Stimulated activated CD4-positive, alpha-beta T cell treated with anti-CD3 and anti-CD28 coated beads, Interleukin-2, amount 100 ng/mL, for 48 hours (primary cell): Measurements from ENCODE around the gene ARID3B.
"Not testable (repeated sequence)": the region's sequence is repeated elsewhere in the genome, so short reads cannot be mapped to it uniquely, and the experiment has no call there.

ENCODE experiments used
- DNase-seq, 2 donors: peaks; one replicate each; pipeline ENCODE4 v3.0.0-alpha.2; 2020

The ARID3B gene

DNA sequence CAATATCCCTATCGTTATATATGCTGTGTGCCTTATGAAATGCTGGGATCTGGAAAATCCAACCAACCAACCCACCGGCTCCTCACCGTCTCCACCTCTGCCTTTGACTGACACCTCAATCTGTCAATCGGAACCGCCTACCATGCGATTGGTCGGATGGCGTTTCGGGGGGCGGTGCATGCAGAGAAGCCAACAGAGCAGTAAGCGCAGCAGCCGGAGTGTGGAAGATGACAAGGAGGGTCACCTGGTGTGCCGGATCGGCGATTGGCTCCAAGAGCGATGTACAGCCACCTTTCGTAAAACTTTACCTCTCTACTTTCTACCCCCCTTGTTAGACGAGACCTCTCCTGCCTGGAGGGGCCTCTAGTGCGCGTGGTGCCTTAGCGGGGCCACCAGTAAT lies 80.9 kb downstream of the ARID3B start:
- DNase-seq: no peak

DNA sequence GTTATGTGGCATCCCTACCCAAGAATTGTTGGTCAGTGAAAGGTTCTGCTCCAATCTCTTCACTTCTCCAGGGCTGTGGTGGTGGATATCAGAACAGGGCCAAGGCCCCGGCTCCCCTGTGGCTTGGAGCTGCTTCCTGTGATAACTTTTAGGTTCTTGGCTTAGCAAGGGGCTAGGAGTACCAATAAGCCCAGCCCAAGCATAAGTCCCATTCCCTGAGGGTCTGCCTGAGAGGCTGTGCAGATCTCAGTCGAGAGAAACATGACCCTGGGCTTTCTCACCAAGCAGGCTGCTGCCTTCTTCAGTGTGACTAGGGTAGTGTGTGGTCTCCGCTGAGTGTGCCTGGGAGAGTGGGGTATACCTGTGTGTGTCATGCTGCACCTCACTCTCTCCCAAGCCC lies 81.7 kb downstream of the ARID3B start:
- DNase-seq: no peak

DNA sequence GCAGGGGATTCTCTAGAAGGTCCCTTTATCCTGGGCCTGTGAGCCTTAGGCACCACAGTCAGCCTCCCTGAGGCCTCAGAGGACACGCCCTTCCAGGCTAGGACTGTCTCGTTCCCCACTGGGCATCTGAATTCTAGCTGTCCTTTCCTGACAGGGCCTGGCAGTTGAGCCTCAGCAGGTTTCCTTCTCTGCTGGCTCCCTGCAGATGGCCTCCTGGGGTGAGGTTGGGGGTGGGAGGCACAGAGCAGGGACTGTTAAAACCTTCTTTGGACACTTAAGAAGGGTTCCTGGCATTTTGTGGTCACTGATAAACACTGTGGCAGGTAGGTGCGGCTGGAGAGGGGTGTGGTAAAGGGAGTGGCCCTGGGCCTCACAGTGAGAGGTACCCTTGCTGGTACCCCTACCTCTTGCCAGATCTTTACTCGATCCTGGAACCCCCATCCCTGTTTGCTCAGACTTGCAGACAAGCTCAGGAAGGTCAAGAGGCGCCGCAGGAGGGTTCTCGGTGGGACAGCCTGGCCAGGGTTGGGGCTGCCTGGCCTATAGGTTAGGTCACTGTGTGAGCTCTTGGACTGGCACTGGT lies 83.1 kb downstream of the ARID3B start:
- DNase-seq: no peak

DNA sequence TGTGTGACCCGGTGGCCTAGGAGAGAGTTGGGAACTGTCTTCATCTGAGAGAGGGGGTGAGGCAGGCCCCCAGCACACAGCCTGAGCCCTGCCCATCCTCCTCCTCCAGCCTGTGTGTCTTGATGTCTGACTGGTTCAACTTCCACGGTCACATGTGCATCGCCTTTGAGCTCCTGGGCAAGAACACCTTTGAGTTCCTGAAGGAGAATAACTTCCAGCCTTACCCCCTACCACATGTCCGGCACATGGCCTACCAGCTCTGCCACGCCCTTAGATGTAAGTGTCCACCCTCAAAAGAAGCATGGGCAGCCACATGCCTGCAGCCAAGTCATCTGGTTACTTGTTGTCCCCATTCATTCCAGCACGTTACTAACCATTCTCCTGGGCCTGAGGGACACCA lies 84.7 kb downstream of the ARID3B start:
- no peak for DNase-seq

DNA sequence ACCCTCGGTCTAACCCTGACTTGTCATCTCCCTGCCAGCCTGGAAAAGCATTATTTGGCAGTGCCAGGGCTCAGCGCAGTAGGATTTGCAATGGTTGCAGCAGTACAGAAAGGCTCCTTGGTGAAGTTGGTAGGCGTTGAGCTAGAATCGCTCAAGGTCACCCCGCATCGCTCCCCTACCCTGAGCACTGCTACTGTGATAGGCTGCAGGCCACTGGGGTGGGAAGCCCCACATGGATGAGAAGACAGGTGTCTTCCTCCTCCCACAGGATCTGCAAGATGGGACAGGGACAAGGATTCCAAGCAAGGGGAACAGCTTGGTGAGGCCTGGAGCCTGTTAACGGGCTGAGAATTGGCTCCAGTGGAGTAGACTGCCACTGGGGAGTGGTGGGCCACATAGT lies 85.3 kb downstream of the ARID3B start:
- no peak for DNase-seq

DNA sequence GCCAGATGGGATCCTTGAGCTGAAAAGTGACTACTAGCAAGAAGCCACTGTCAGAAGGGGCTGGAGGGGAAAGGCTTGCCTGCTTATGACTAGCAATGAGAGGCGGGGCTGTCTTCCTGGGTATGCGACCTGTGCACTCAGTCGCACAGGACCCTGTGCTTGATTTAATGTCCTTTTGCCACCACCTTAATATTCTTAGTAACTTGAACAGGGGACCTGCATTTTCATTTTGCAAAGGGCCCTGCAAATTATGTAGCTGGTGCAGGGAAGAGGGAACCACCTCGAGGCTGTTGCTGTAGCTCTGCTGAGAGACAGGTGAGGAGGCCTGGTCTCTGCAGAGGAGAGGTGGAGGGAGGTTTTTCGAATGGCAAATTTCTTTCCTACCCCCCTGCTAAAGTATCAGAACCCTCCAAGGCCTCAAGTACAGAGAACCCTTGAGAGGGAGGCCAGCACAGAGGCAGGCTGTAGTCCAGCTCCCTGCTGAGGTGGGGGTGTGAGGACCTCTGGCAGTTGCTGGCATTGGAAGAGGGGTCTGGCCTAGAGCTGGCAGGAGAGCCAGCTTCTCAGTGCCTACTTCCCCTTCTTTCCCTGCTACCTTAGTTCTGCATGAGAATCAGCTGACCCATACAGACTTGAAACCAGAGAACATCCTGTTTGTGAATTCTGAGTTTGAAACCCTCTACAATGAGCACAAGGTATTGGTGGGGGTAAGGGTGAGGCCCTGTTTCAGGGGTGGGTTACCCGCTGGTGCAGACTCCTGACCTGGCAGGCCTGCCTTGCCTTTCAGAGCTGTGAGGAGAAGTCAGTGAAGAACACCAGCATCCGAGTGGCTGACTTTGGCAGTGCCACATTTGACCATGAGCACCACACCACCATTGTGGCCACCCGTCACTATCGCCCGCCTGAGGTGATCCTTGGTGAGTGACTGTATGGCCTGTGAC lies 86.0 kb downstream of the ARID3B start:
- DNase-seq: no peak

DNA sequence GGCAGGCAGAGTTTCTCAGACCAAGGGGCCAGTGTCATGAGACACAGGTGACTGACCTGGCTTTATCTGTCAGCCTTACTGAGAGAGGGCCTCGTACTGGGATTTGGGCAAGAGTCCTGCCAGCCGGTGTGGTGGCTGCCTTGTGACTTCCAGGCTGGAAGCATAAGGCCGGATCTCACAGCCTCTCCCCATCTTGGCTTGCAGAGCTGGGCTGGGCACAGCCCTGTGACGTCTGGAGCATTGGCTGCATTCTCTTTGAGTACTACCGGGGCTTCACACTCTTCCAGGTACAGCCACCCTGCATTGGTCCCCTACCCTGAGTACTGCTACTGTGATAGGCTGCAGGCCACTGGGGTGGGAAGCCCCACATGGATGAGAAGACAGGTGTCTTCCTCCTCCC lies 86.7 kb downstream of the ARID3B start:
- DNase-seq: no peak

DNA sequence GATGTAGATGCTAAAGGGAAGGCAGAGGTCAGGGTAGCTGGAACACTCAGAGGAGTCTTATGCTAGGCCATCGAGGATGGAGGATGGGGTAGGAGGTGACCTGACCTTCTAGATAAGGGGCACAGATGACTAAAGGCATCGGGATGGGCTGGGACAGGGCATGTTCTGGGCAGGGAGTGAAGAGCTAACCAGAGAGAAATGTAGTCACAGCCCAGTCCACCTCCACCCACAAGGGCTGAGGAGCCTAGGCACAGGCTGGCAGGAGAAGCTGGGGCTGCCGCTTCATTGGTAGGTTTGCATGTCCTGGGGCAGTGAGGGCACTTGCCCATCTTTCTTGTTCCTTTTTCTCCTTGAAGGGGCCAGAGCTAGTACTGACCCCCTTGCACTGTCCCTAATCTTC lies 87.2 kb downstream of the ARID3B start:
- DNase-seq: no peak

DNA sequence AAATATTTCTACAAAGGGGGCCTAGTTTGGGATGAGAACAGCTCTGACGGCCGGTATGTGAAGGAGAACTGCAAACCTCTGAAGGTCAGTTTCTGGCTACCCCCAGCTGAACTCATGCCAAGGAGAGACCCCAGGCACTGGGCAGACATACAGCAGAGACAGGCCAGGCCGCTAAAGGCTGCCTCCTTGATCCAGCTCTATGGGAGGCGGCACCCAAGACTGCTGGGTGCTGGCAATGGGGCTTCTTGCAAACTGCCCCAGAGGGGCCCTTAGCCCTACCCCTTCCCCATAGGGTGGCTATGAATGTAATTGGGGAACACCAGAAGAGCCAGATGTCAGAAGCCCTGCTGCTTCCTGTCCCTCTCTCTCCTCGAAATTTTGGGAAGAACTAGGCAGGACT lies 87.9 kb downstream of the ARID3B start:
- no peak for DNase-seq

DNA sequence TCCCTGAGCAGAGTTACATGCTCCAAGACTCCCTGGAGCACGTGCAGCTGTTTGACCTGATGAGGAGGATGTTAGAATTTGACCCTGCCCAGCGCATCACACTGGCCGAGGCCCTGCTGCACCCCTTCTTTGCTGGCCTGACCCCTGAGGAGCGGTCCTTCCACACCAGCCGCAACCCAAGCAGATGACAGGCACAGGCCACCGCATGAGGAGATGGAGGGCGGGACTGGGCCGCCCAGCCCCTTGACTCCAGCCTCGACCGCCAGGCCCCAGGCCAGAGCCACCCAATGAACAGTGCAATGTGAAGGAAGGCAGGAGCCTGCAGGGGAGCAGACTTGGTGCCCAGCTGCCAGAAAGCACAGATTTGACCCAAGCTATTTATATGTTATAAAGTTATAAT lies 88.7 kb downstream of the ARID3B start:
- DNase-seq: not testable (repeated sequence)

DNA sequence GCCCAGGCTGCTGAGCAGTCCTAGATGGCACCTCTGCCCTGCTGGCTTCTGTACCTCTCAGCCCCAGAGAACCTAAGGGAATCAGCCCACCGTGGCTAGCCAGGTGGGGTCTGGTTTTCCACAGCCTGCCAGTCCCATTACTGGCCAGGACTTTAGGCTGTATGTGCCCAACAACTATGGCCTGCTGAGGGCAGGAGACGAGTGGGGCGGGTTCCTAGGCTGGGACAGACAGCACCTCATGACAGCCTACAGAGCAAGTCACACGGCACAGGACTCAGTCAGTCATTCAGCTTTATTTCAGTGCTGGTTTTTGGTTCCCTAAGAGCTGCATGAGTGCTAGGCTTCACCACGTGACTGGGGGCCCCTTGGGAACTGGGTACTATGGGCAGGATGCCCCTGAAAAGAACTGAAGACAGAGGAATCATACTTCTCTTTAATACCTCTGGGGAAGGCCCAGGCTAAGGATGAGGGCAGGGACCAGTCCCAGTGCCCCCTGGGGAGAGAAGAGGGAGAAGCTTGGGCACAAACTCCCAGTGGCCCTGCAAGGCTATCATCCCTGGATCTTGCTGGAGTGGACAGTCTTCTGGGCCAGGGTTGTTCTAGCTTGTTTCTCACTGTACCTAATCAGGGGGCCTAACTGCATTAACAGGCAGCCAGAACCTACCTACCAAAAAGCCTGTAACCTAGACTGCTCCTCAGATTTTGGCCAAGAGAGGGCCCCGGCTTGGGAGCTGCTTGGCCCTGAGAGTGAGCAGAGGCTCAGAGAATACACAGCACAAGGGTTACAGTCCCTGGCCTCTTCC lies 89.5 kb downstream of the ARID3B start:
- DNase-seq: no peak

DNA sequence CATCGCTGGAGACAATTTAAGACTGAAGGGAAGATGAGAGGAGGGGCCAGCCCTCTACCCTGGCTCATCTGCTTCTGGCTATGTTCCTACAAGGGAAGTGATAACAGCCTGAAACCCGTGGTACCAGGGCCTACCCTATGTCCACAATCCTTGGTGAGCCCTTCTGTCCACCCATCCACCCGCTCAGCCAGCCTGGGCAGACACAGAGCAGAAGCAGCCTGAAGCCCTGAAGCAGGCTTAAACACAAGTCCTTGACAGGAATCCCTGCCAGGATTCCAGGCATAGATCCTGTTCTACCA lies 90.0 kb downstream of the ARID3B start:
- no peak for DNase-seq

DNA sequence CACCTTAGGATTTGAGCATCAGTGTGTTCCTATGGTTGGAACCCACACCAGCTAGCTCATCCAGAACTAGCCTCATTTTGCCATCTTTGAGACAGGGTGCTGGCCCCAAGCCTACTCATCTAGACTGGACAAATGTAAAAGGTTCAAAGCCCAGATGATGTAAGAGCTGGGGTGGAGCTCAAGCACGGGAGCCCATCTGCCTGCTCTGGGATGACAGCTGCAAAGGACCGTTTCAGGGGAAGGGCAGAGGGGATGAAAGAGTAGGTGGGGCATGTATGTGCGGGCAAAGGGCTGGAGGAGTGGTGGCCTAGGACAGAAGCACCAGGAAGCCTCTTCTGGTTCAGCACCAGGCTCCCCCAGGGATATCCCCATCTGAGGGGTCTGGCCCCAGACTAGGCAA lies 90.4 kb downstream of the ARID3B start:
- DNase-seq: no peak

DNA sequence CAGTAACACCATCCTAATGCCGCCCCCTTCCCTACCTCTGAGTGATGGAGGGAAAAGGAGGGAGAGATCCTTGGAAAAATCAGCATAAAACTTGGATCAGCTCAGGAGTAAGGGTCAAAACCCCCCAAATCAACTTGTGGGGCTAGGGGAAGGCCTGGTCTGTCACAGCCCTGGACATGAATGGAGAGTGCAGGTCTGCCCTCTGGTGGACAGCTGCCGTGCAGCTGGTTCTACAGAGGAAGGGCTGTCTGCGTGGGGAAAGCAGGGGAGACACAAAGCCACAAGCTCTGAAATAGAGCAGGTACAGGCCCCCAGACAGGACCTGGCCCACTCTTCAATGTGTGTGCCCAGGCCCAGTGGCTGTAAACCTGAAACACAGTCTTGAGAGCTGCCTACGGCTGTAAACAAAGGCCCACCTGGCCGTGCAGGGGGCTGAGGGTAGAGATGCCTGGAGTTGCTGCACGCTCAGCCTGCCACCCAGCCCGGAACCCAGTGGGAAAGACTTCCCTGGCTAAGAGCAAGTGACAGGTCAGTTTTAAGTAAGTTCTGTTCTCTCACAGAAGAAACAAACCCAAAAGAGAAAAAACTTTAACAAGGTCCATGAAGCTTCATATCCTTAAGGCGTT lies 91.0 kb downstream of the ARID3B start:
- DNase-seq: peak; percentile 52 to 60

DNA sequence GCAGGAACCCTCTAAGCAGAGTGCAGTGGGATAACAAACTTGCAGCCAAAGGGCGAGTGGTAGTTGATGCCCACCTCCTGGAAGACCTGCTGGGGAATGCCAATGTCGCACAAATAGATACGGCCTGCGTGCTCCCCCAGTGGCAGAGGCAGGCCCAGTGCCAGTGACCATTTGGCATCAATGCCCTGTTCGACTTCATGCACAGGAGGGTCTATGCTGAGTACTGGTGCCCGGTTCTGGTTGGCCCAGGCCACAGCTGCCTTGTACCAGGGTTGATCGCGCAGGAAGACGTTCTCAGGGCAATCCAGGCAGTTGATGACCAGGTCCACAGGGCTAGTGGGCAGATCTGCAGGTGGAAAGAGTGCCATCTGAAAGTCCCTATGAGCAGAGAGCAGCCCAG lies 91.6 kb downstream of the ARID3B start:
- no peak for DNase-seq

DNA sequence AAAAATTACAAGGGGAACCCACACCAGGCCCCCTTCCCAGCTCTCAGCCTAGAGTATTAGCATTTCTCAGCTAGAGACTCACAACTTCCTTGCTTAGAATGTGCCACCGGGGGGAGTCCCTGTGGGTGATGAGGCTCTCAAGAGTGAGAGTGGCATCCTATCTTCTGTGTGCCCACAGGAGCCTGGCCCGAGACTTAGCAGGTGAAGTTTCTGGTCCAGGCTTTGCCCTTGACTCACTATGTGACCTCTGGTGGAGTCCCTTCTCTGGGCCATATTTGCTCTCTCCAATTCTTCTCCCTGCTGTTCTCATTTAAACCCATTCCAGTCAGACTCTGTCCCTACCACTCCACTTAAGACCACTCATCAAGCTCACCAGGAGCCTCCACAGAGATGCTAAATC lies 92.8 kb downstream of the ARID3B start:
- no peak for DNase-seq

DNA sequence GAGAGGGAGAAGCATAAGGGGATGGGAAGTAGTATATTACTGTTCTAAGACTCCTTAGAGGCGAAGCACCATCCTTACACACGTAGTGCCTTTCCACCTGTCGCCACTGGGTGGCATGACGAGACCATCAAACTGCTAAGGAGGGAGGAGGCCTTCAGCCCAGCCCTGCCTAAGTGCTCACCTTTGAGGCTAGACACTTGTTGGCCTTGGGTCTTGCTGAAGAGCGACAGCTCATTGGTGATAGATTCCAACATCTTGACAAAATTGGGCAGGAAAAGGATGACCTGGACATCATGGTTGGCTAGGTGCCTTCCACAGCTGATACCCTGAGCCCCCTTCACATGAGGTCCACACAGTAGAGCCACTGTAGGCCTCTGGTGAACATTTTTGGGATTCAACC lies 94.2 kb downstream of the ARID3B start:
- peak; percentile 59 to 67 for DNase-seq

DNA sequence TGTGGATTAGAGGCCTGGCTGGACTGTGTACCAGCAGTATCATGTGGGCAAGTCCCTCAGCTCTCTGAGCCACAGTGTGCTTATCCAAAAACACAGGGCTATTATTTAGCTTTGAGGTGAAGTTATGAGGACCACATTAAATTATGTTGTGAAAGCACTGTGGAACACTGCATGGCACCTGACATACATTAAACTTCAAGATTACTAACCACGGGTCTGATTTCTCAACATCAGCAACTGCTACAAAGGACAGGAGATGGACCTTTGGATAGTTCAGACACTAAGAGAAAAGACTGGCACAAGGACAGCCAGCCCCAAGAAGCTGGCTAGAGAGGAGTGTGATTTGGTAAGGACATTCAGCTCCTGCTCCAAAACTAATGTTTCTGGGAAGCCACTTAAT lies 96.0 kb downstream of the ARID3B start:
- DNase-seq: no peak

DNA sequence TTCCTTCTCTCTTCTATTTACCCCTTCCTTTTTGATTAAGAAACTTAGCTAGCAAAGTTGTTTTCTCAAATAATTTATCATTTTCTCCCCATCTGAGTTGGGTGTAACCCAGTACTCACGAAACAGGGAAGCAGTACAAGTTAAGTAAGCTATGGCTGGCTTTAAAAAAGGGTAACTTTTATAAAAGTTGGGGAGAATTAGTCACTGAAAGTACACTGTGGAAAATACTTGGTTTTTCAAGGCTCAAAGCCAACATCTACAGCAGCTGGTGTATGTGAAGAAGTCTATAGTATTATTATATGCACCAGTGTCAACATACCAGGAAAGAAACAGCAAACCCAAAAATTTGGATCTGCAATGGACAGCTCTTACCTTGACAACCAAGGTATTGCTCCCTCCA lies 100.1 kb downstream of the ARID3B start:
- no peak for DNase-seq

DNA sequence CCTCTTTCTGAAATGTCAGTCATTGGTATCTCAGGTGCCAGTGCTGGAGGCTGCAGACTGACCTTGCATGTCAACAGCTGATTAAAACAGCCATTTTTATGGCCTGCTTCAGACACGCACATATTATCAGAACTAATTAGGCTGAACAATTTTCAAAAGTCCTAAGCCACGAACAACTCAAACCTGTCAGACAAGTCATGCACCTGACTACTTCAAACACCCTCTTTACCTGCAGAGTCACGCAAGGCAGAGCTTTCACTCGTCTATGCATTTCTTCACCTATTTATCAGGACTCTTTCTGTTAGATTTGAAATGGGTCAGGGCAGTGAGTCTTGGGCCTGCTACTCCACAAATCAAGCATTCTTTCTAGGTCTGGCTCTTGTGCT lies 101.3 kb downstream of the ARID3B start:
- no peak for DNase-seq

DNA sequence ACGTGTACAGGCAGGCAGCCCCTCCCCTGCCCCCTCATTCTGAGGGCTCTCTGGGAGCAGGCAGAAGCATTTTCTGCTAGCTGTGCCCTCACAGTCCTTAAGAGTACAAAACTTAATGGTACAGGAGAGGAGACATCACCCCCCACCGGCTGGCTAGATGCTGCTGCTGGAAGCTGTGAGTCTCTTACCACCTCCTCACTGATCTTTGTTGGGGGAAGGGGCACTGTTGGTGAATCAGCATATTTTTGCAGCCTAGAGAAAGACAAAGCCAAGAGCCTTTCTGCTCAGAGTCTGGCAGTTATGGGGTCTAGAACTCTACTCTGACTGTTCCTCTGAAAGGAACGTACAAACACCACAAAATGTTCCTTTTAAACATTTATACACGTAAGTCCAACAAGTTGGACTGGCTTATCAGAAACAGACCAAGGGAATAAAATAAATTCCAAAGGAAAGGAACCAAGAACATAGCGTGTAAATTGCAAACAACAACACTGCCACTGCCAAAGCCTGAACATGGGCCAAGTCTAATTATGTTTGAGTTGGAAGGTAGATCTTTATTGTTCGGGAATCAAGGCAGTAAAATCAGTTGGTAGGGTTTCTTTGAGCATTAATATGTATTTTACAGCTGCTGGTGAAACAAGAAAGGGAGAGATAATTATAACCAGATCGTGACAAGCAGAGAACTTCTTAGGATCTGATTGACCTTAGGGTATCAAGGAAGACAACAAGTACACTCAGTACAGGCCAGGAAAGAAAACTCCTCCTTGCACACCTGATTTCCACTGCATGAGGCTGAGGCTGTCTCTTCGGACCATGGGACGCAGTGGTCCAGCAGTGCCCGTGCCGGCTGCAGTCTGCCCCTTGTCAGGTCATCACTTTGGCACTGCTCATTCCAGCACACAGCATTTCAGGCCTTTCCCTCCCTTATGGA lies 102.0 kb downstream of the ARID3B start:
- no peak for DNase-seq

DNA sequence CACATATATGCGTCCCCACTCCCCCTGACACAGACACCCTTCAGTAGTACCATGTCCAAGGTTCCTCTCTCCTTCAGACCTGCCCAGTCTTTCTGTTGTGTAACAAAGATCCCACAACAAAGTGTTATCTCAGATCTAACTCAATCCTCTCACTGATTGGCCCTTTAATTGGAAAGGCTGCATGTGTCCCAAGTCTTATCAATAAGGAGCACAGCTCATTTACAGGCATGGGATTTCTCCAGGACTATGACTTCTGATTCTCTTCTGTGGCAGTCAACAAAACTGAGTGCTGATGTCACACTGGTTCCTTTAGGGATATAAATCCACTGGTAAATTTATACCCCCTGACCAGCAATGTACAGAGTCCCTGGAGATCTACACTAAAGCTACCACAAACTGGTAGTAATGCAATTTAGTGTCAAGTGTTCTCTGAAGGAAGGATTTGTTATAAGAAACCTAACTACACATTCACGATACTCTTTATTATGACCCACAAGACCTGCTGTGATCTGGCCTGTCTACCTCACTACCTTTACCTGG lies 102.7 kb downstream of the ARID3B start:
- no peak for DNase-seq
